ENCODE results near the gene ZSWIM3.

Gene ZSWIM3

GRCh38 chr20:45886590-45887345 is 29.4 kb downstream of the ZSWIM3 start:
- no peak overlapping the region for H3K27ac ChIP-seq (ENCODE audit: low read depth, low read length)
- TF ChIP-seq CTCF (IDR thresholded peaks at IDR 0.05; ENCODE audit: low read depth, low read length, poor library complexity, severe bottlenecking) (no peak), EZH2phosphoT487 (IDR thresholded peaks at IDR 0.05; ENCODE audit: borderline replicate concordance, low read length) (no peak)
- no peak overlapping the region for H3K4me3 ChIP-seq (ENCODE audit: low read length)
- peaks cover 19% of the 10 kb centered on the region for H3K4me1 ChIP-seq (ENCODE audit: control insufficient read depth, low read length)
- no peak overlapping the region for H3K4me2 ChIP-seq (ENCODE audit: low read length)
- H3K27me3 ChIP-seq (ENCODE audit: control insufficient read depth, low read length), result no peaks in the 10 kb centered on the region
- H3K79me2 ChIP-seq (ENCODE audit: control insufficient read depth, low read length), result peaks cover 20% of the 10 kb centered on the region
- no peaks in the 10 kb centered on the region for H3K9me3 ChIP-seq (ENCODE audit: control insufficient read depth, insufficient read depth, low read length)
- no peaks in the 10 kb centered on the region for H3K9me2 ChIP-seq (replicated peaks; ENCODE audit: control insufficient read depth, low read length)
- H3K36me3 ChIP-seq (ENCODE audit: control insufficient read depth, low read length), result peaks cover 30% of the 10 kb centered on the region
- no peaks in the 10 kb centered on the region for H4K20me1 ChIP-seq (ENCODE audit: control insufficient read depth, insufficient read depth, low read depth, low read length)
- no peaks in the 10 kb centered on the region for H3F3A ChIP-seq (ENCODE audit: control insufficient read depth, insufficient read depth)

GRCh38 chr20:45887346-45887715 is 29.9 kb downstream of the ZSWIM3 start, which contains the start of gene SPATA25:
Gene SPATA25 (minus strand): TSS chr20:45887622. CDS start chr20:45887590, 32 bp downstream.
- H3K4me2 ChIP-seq (ENCODE audit: low read length), result no peak within 1 kb of the TSS
- H3K27me3 ChIP-seq (ENCODE audit: control insufficient read depth, low read length), result no peaks in the 10 kb centered on the region
- H3K79me2 ChIP-seq (ENCODE audit: control insufficient read depth, low read length), result peaks cover 14% of the 10 kb centered on the region
- H3K27ac ChIP-seq (ENCODE audit: low read depth, low read length), result no peak within 1 kb of the TSS
- H3K36me3 ChIP-seq (ENCODE audit: control insufficient read depth, low read length), result peaks cover 28% of the 10 kb centered on the region
- no peaks in the 10 kb centered on the region for H3K9me3 ChIP-seq (ENCODE audit: control insufficient read depth, insufficient read depth, low read length)
- TF ChIP-seq EZH2phosphoT487 (IDR thresholded peaks at IDR 0.05; ENCODE audit: borderline replicate concordance, low read length), result no peak
- no peak for TF ChIP-seq CTCF (IDR thresholded peaks at IDR 0.05; ENCODE audit: low read depth, low read length, poor library complexity, severe bottlenecking)
- H3K4me3 ChIP-seq (ENCODE audit: low read length), result no peak within 1 kb of the TSS
- no peaks in the 10 kb centered on the region for H3K9me2 ChIP-seq (replicated peaks; ENCODE audit: control insufficient read depth, low read length)
- no peaks in the 10 kb centered on the region for H4K20me1 ChIP-seq (ENCODE audit: control insufficient read depth, insufficient read depth, low read depth, low read length)
- no peaks in the 10 kb centered on the region for H3F3A ChIP-seq (ENCODE audit: control insufficient read depth, insufficient read depth)
- peaks cover 19% of the 10 kb centered on the region for H3K4me1 ChIP-seq (ENCODE audit: control insufficient read depth, low read length)

GRCh38 chr20:45888681-45889080 is 31.3 kb downstream of the ZSWIM3 start:
- Histone ChIP-seq H4K20me1 (ENCODE audit: control insufficient read depth, insufficient read depth, low read depth, low read length) (no peaks in the 10 kb centered on the region), H3K4me1 (ENCODE audit: control insufficient read depth, low read length) (peaks cover 23% of the 10 kb centered on the region), H3K79me2 (ENCODE audit: control insufficient read depth, low read length) (peaks cover under 1% of the 10 kb centered on the region), H3K36me3 (ENCODE audit: control insufficient read depth, low read length) (peaks cover 14% of the 10 kb centered on the region), H3K27ac (ENCODE audit: low read depth, low read length) (no peak overlapping the region), H3K9me2 (replicated peaks; ENCODE audit: control insufficient read depth, low read length) (no peaks in the 10 kb centered on the region), H3K9me3 (ENCODE audit: control insufficient read depth, insufficient read depth, low read length) (no peaks in the 10 kb centered on the region), H3K4me2 (ENCODE audit: low read length) (no peak overlapping the region), H3F3A (ENCODE audit: control insufficient read depth, insufficient read depth) (no peaks in the 10 kb centered on the region), H3K4me3 (ENCODE audit: low read length) (no peak overlapping the region), H3K27me3 (ENCODE audit: control insufficient read depth, low read length) (no peaks in the 10 kb centered on the region)
- no peak for TF ChIP-seq EZH2phosphoT487 (IDR thresholded peaks at IDR 0.05; ENCODE audit: borderline replicate concordance, low read length)
- no peak for TF ChIP-seq CTCF (IDR thresholded peaks at IDR 0.05; ENCODE audit: low read depth, low read length, poor library complexity, severe bottlenecking)

All from DOHH2 (cell line).